Lower leg skin (tissue), 4 donors: ENCODE results near the gene NAV2. TPM values are rescaled to one million over a fixed set of nuclear protein-coding genes. Genes with fewer than 3 reads are reported as not detected.

Experiments used
- DNase-seq, 2 donors: peaks; one replicate each; pipeline ENCODE4 v3.0.0-alpha.2; 2019; ENCODE audit warnings: low spot score in 2 of 2
- H3K4me3 ChIP-seq: fragments of 200-600 bp; sonication (generic); 2 replicates; pipeline ENCODE4 v1.5.1; 2017; ENCODE audit warnings: mild to moderate bottlenecking, low read depth; ENCODE audit not compliant: poor library complexity, severe bottlenecking
- CTCF ChIP-seq, 3 donors: fragments of 450-650 bp; IDR thresholded peaks; one replicate each; pipeline ENCODE4 v1.5.1; 2016; ENCODE audit warnings: antibody characterized with exemption in 3 of 3, mild to moderate bottlenecking in 3 of 3, moderate library complexity in 2 of 3
- POLR2A ChIP-seq, 2 donors: fragments of 450-650 bp; IDR thresholded peaks; one replicate each; pipeline ENCODE4 v1.6.1; 2016 to 2017; ENCODE audit warnings: antibody characterized with exemption in 2 of 2, mild to moderate bottlenecking in 1 of 2, moderate library complexity in 1 of 2
- WGBS, 2 donors: methylation state at CpG; one replicate each; pipeline ENCODE4 v1.1.5; 2018; 5-methylcytosine and 5-hydroxymethylcytosine counted together
- intact Hi-C: fragments of 100-400 bp; cut with DNase I; formaldehyde crosslinking; loops from one replicate; pipeline ENCODE4 v1.15.0; 2023; ENCODE audit warnings: low total_unique reads
- total RNA-seq, 4 donors: library from RNA; depleted of rRNA; stranded (reverse); fragments of >200 nt; gene quantifications; one replicate each; pipeline ENCODE4 v1.1.0, GENCODE V29; 2016

NAV2 gene
- total RNA-seq, 4 donors from 2014 or later: 5.8 to 30.7 (median 21.0) TPM

- H3K4me3 ChIP-seq: no peak overlapping the region
- DNase-seq: no peak
- TF ChIP-seq CTCF (IDR thresholded peaks at IDR 0.05) (no peak), POLR2A (IDR thresholded peaks at IDR 0.05) (no peak)
- WGBS, 2 donors: 75 to 78% methylated on average over 2 of the region's 2 CpGs
- intact Hi-C loops: no loop called here
These were observed 21.8 kb upstream of the NAV2 start for GRCh38 chr11:19690885-19691284.

- TF ChIP-seq CTCF (IDR thresholded peaks at IDR 0.05): no peak
- TF ChIP-seq POLR2A (IDR thresholded peaks at IDR 0.05): no peak
- no peak for DNase-seq
- H3K4me3 ChIP-seq: no peak overlapping the region
- 89% methylated on average over 8 of the region's 8 CpGs for WGBS, 2 donors
- intact Hi-C loops: no loop called here
These were observed 20.7 kb upstream of the NAV2 start for GRCh38 chr11:19691815-19692500.

- TF ChIP-seq CTCF (IDR thresholded peaks at IDR 0.05) (no peak), POLR2A (IDR thresholded peaks at IDR 0.05) (no peak)
These were observed 19.5 kb upstream of the NAV2 start for GRCh38 chr11:19693146-19693545.

GRCh38 chr11:19694796-19695345 is 17.8 kb upstream of the NAV2 start:
- H3K4me3 ChIP-seq: no peak overlapping the region
- no peak for TF ChIP-seq POLR2A (IDR thresholded peaks at IDR 0.05)
- 90 to 94% methylated on average over 5 of the region's 5 CpGs for WGBS, 2 donors
- intact Hi-C loops: no loop called here
- DNase-seq: no peak

More at GRCh38 chr11:19693146-19693545, 19.5 kb upstream of the NAV2 start:
- no peak for DNase-seq
- intact Hi-C loops: no loop called here
- WGBS, 2 donors: 72 to 79% methylated on average over 5 of the region's 5 CpGs
- H3K4me3 ChIP-seq: no peak overlapping the region

GRCh38 chr11:19696073-19696472 is 16.6 kb upstream of the NAV2 start:
- no peak for TF ChIP-seq CTCF (IDR thresholded peaks at IDR 0.05)
- no peak for TF ChIP-seq POLR2A (IDR thresholded peaks at IDR 0.05)
- intact Hi-C loops: no loop called here
- 66 to 68% methylated on average over 3 of the region's 3 CpGs for WGBS, 2 donors
- DNase-seq: no peak
- H3K4me3 ChIP-seq: no peak overlapping the region

GRCh38 chr11:19696904-19697303 is 15.7 kb upstream of the NAV2 start:
- DNase-seq: no peak
- WGBS, 2 donors: 71 to 94% methylated on average over 4 of the region's 4 CpGs
- intact Hi-C loops: no loop called here
- TF ChIP-seq CTCF (IDR thresholded peaks at IDR 0.05) (no peak), POLR2A (IDR thresholded peaks at IDR 0.05) (no peak)
- H3K4me3 ChIP-seq: no peak overlapping the region
